GM23338 (cell line): ENCODE results near the gene STYK1. TPM values are rescaled to one million over a fixed set of nuclear protein-coding genes. Genes with fewer than 3 reads are reported as not detected.
"Not testable (repeated sequence)": the region's sequence is repeated elsewhere in the genome, so short reads cannot be mapped to it uniquely, and the experiment has no call there.

Experiments
- ATAC-seq: fragments of 200-7000 bp; cut with Tn5 transposase; 3 replicates; pipeline ENCODE4 v1.9.1; 2020
- DNase-seq: peaks from one replicate; pipeline ENCODE4 v3.0.0-alpha.2; 2015; ENCODE audit warnings: low spot score
- H2AFZ ChIP-seq: fragments of 200-600 bp; sonication (generic); 2 replicates; pipeline ENCODE4 v1.8.0; 2016; ENCODE audit warnings: antibody characterized with exemption, mild to moderate bottlenecking, moderate library complexity
- H3F3A ChIP-seq: fragments of 200-600 bp; sonication (generic); replicated peaks from 2 replicates; pipeline ENCODE4 v1.8.0; 2017; ENCODE audit warnings: antibody characterized with exemption, mixed run types, low read depth
- H3K27ac ChIP-seq: fragments of 200-600 bp; sonication (generic); 2 replicates; pipeline ENCODE4 v1.6.1; 2016; ENCODE audit warnings: low read depth
- H3K27me3 ChIP-seq: fragments of 200-600 bp; sonication (generic); 2 replicates; pipeline ENCODE4 v1.8.0; 2016; ENCODE audit warnings: mild to moderate bottlenecking, mixed run types, moderate library complexity; ENCODE audit not compliant: insufficient read depth
- H3K36me3 ChIP-seq: fragments of 200-600 bp; sonication (generic); 2 replicates; pipeline ENCODE4 v1.8.0; 2016; ENCODE audit warnings: mild to moderate bottlenecking; ENCODE audit not compliant: insufficient read depth
- H3K4me1 ChIP-seq: fragments of 200-600 bp; sonication (generic); 2 replicates; pipeline ENCODE4 v1.8.0; 2016; ENCODE audit warnings: mild to moderate bottlenecking, moderate library complexity; ENCODE audit not compliant: insufficient read depth
- H3K4me2 ChIP-seq: fragments of 200-600 bp; sonication (generic); 2 replicates; pipeline ENCODE4 v1.7.1; 2017; ENCODE audit warnings: mixed run types
- H3K4me3 ChIP-seq: fragments of 200-600 bp; sonication (generic); 2 replicates; pipeline ENCODE4 v1.6.1; 2016; ENCODE audit warnings: mixed run types
- H3K79me2 ChIP-seq: fragments of 200-600 bp; sonication (generic); replicated peaks from 2 replicates; pipeline ENCODE4 v1.8.0; 2017; ENCODE audit warnings: mild to moderate bottlenecking; ENCODE audit not compliant: insufficient read depth
- H3K9me2 ChIP-seq: fragments of 200-600 bp; sonication (generic); 2 replicates; pipeline ENCODE4 v1.8.0; 2017; ENCODE audit not compliant: insufficient read depth
- H4K20me1 ChIP-seq: fragments of 200-600 bp; sonication (generic); replicated peaks from 2 replicates; pipeline ENCODE4 v1.8.0; 2017; ENCODE audit warnings: mild to moderate bottlenecking; ENCODE audit not compliant: insufficient read depth
- H3K27ac Mint-ChIP-seq: 2 replicates; pipeline ENCODE4 v1.8.0; 2020; ENCODE audit warnings: inconsistent platforms, mild to moderate bottlenecking, moderate library complexity, mixed read lengths
- H3K27me3 Mint-ChIP-seq: 3 replicates; pipeline ENCODE4 v1.8.0; 2022; ENCODE audit warnings: low read depth, mild to moderate bottlenecking, moderate library complexity, mixed read lengths, inconsistent platforms; ENCODE audit not compliant: insufficient read depth, poor library complexity
- H3K36me3 Mint-ChIP-seq: 3 replicates; pipeline ENCODE4 v1.8.0; 2021; ENCODE audit warnings: low read depth, mild to moderate bottlenecking, inconsistent platforms, moderate library complexity, mixed read lengths
- H3K4me1 Mint-ChIP-seq: 3 replicates; pipeline ENCODE4 v1.8.0; 2020; ENCODE audit warnings: mild to moderate bottlenecking, inconsistent platforms, mixed read lengths
- H3K4me3 Mint-ChIP-seq: 3 replicates; pipeline ENCODE4 v1.8.0; 2021; ENCODE audit warnings: moderate library complexity, mild to moderate bottlenecking, inconsistent platforms, mixed read lengths
- H3K9me3 Mint-ChIP-seq: 3 replicates; pipeline ENCODE4 v1.8.0; 2020; ENCODE audit warnings: moderate library complexity, mild to moderate bottlenecking, inconsistent platforms, mixed read lengths
- CREB1 ChIP-seq: fragments of 250-450 bp; sonication (Bioruptor Pico); IDR thresholded peaks from 2 replicates; pipeline ENCODE4 v1.5.0; 2020; ENCODE audit warnings: low read depth, mild to moderate bottlenecking, moderate library complexity
- ETS1 ChIP-seq: IDR thresholded peaks from 2 replicates; pipeline ENCODE4 v1.6.1; 2016; ENCODE audit warnings: antibody characterized with exemption
- EZH2 ChIP-seq: fragments of 200-600 bp; sonication (generic); IDR thresholded peaks from one replicate; pipeline ENCODE4 v1.8.0; 2017; ENCODE audit warnings: antibody characterized with exemption, mild to moderate bottlenecking, low read depth; ENCODE audit not compliant: unreplicated experiment
- JUNB ChIP-seq: IDR thresholded peaks from one replicate; pipeline ENCODE4 v1.6.1; 2016; ENCODE audit warnings: antibody characterized with exemption; ENCODE audit not compliant: unreplicated experiment
- NANOG ChIP-seq: IDR thresholded peaks from 2 replicates; pipeline ENCODE4 v1.6.1; 2016; ENCODE audit warnings: antibody characterized with exemption, borderline replicate concordance
- POLR2AphosphoS5 ChIP-seq: IDR thresholded peaks from 2 replicates; pipeline ENCODE4 v1.6.1; 2016; ENCODE audit warnings: antibody characterized with exemption, low read depth
- STAT1 ChIP-seq: IDR thresholded peaks from one replicate; pipeline ENCODE4 v1.6.1; 2016; ENCODE audit warnings: antibody characterized with exemption; ENCODE audit not compliant: unreplicated experiment
- ZNF114 ChIP-seq: fragments of 250-450 bp; sonication (Bioruptor Pico); IDR thresholded peaks from 2 replicates; pipeline ENCODE4 v1.5.0; 2020; ENCODE audit warnings: mild to moderate bottlenecking, moderate library complexity
- ZNF331 ChIP-seq: fragments of 250-450 bp; sonication (Bioruptor Pico); IDR thresholded peaks from 2 replicates; pipeline ENCODE4 v1.5.0; 2020; ENCODE audit warnings: low read depth, mild to moderate bottlenecking, moderate library complexity
- polyA plus RNA-seq: library from polyadenylated mRNA; unstranded; fragments of >200 nt; fragmentation: Nextera tagmentation; extraction: Ambion mirVana; gene quantifications from 2 replicates; pipeline ENCODE4 v1.2.1, GENCODE V29; 2016
- total RNA-seq: library from RNA; depleted of rRNA; stranded (reverse); fragments of >200 nt; shearing (Covaris generic); gene quantifications from 2 replicates; pipeline ENCODE4 v1.2.3, GENCODE V29; 2014

Gene STYK1
- total and polyA plus RNA-seq, 2 experiments from 2014 or later: 1.2 to 1.8 TPM

- Mint-ChIP-seq H3K36me3 (peaks cover 53% of the 10 kb centered on the region), H3K27me3 (peaks cover 5% of the 10 kb centered on the region), H3K4me1 (peaks cover 8% of the 10 kb centered on the region; the same call in 2 of the 3 replicates), H3K4me3 (peak overlapping the region; percentile 99), H3K27ac (peak overlapping the region; percentile 100), H3K9me3 (peaks cover 3% of the 10 kb centered on the region; the same call in 2 of the 3 replicates)
- peak overlapping the region; percentile 77 for H3K27ac ChIP-seq
- H3K4me2 ChIP-seq: peak overlapping the region; percentile 85
- H3K79me2 ChIP-seq: peaks cover 27% of the 10 kb centered on the region
- peaks cover 25% of the 10 kb centered on the region; the same call in 1 of the 2 replicates for H3K36me3 ChIP-seq
- ATAC-seq (no peak), DNase-seq (no peak)
- TF ChIP-seq JUNB (no peak), STAT1 (no peak), EZH2 (no peak), ZNF331 (CRISPR knock-in tag) (no peak), POLR2AphosphoS5 (no peak), CREB1 (no peak), ZNF114 (no peak)
- no peaks in the 10 kb centered on the region; the same call in 1 of the 2 replicates for H4K20me1 ChIP-seq
- 0 out of 2 replicates have a peak, but pooled peaks cover 4% of the 10 kb centered on the region for H3K4me1 ChIP-seq
- no peak overlapping the region for H2AFZ ChIP-seq
- H3K4me3 ChIP-seq: peak overlapping the region; percentile 73
- H3F3A ChIP-seq: no peaks in the 10 kb centered on the region
- H3K9me2 ChIP-seq: no peaks in the 10 kb centered on the region
- no peaks in the 10 kb centered on the region for H3K27me3 ChIP-seq
Observed at GRCh38 chr12:10612110-10612509, 61.7 kb downstream of the STYK1 start.

GRCh38 chr12:10611258-10611657 is 62.6 kb downstream of the STYK1 start:
- H3K79me2 ChIP-seq: peaks cover 27% of the 10 kb centered on the region
- not testable (repeated sequence) for H2AFZ ChIP-seq, H3K27me3 ChIP-seq, H3K27me3 Mint-ChIP-seq, H3K4me3 ChIP-seq, H3K4me1 Mint-ChIP-seq, H3K27ac Mint-ChIP-seq, H3K4me2 ChIP-seq, ATAC-seq, H4K20me1 ChIP-seq, H3K9me3 Mint-ChIP-seq, DNase-seq, H3K4me1 ChIP-seq, H3K27ac ChIP-seq, H3K9me2 ChIP-seq, H3F3A ChIP-seq
- Mint-ChIP-seq H3K4me3 (peak overlapping the region; percentile 99; the same call in 1 of the 3 replicates), H3K36me3 (peaks cover 59% of the 10 kb centered on the region)
- peaks cover 29% of the 10 kb centered on the region; the same call in 1 of the 2 replicates for H3K36me3 ChIP-seq

- Histone ChIP-seq H3K4me3 (no peak overlapping the region), H3K4me1 (0 out of 2 replicates have a peak, but pooled peaks cover 4% of the 10 kb centered on the region), H3K9me2 (no peaks in the 10 kb centered on the region), H3K4me2 (no peak overlapping the region), H3K79me2 (peaks cover 27% of the 10 kb centered on the region), H3F3A (no peaks in the 10 kb centered on the region), H3K27ac (no peak overlapping the region), H4K20me1 (no peaks in the 10 kb centered on the region; the same call in 1 of the 2 replicates), H3K36me3 (peaks cover 29% of the 10 kb centered on the region; the same call in 1 of the 2 replicates), H3K27me3 (no peaks in the 10 kb centered on the region), H2AFZ (no peak overlapping the region)
- no peak overlapping the region for H3K4me3 Mint-ChIP-seq
- peaks cover 3% of the 10 kb centered on the region; the same call in 2 of the 3 replicates for H3K9me3 Mint-ChIP-seq
- peaks cover 8% of the 10 kb centered on the region; the same call in 2 of the 3 replicates for H3K4me1 Mint-ChIP-seq
- no peak for TF ChIP-seq NANOG
- TF ChIP-seq STAT1: no peak
- no peak for TF ChIP-seq ETS1
- no peak overlapping the region for H3K27ac Mint-ChIP-seq
- DNase-seq (no peak), ATAC-seq (no peak)
- H3K36me3 Mint-ChIP-seq: peaks cover 67% of the 10 kb centered on the region
- peaks cover 5% of the 10 kb centered on the region for H3K27me3 Mint-ChIP-seq
Observed at GRCh38 chr12:10610188-10610587, 63.7 kb downstream of the STYK1 start.
